Glutamatergic neuron (in vitro differentiated cells): ENCODE measurements around the gene ADAM11. TPM values are rescaled to one million over a fixed set of nuclear protein-coding genes. Genes with fewer than 3 reads are reported as not detected.
A peak's percentile ranks its signal among the peaks of the same experiment; 100 is the strongest.

Experiments used
- DNase-seq: peaks from one replicate; pipeline ENCODE4 v3.0.0; 2022
- H3K27ac Mint-ChIP-seq: one replicate; pipeline ENCODE4 v1.8.0; 2020; ENCODE audit warnings: mild to moderate bottlenecking, mixed read lengths, inconsistent platforms; ENCODE audit not compliant: unreplicated experiment
- H3K27me3 Mint-ChIP-seq: one replicate; pipeline ENCODE4 v1.8.0; 2020; ENCODE audit warnings: mild to moderate bottlenecking, moderate library complexity, mixed read lengths, inconsistent platforms; ENCODE audit not compliant: unreplicated experiment
- H3K36me3 Mint-ChIP-seq: one replicate; pipeline ENCODE4 v1.8.0; 2020; ENCODE audit warnings: mild to moderate bottlenecking, mixed read lengths, inconsistent platforms; ENCODE audit not compliant: unreplicated experiment
- H3K4me1 Mint-ChIP-seq: one replicate; pipeline ENCODE4 v1.8.0; 2020; ENCODE audit warnings: mild to moderate bottlenecking, low read depth, mixed read lengths, inconsistent platforms; ENCODE audit not compliant: unreplicated experiment
- H3K4me3 Mint-ChIP-seq: one replicate; pipeline ENCODE4 v1.8.0; 2020; ENCODE audit warnings: mild to moderate bottlenecking, mixed read lengths, inconsistent platforms; ENCODE audit not compliant: unreplicated experiment
- H3K9me3 Mint-ChIP-seq: one replicate; pipeline ENCODE4 v1.8.0; 2020; ENCODE audit warnings: mild to moderate bottlenecking, moderate library complexity, mixed read lengths, inconsistent platforms; ENCODE audit not compliant: unreplicated experiment
- total RNA-seq: library from RNA; stranded (reverse); fragmentation: NEBNext Ultra II Directional; extraction: Animal tissue kit (Norgen Biotek cat#: 25700); gene quantifications from one replicate; pipeline ENCODE4 v1.2.1, GENCODE V29; 2021; ENCODE audit not compliant: unreplicated experiment
- TF ChIP-seq, protein P1 (sequence below): fragments of 200-600 bp; sonication (generic); IDR thresholded peaks from one replicate; pipeline ENCODE4 v1.5.0; 2021; ENCODE audit not compliant: partially characterized antibody, unreplicated experiment

The ADAM11 gene
- total RNA-seq, 1 donor from 2014 or later = 396 TPM

DNA sequence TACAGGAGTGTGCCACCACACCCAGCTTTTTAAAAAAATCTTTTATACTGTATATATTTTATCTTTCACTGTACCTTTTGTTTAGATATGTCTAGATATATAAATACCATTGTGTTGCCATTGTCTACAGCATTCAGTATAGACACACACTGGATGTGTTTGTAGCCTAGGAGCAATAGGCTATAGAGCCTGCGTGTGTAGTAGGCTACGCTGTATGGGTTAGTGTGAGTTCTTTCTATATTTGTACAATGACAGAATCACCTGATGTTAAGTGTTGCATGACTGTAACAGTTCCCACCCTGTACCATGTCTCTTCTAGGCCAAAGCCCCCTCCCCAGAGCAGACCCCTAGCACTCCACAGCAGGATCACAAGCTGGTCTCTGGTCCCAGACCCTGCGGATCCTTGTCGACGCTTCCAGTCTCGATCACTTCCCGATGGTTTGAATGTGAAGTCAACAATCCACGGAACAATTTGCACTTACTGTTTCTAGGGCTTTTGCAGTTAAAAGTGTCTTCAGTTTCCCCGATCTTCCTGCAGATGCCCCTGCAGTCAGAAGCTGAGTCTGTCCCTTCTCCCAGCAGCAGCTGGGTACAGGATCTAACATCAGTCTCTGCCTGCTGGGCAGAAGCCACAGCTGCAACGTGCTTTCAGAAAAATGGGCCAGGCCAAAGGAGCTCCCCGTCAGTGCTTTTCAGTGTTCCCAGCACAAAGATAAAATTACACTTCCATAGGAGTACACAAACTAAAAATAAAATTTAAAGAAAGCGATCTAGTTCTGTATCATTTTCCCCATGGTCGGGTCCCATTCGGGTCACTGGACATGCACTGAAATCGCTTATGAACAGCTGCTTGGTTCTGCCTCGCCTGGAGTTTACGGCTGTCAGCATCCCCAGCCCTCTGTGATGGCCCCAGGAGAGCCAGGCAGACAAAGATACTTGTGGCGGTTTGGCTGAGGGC is 35.4 kb downstream of the ADAM11 start:
- peaks cover 33% of the 10 kb centered on the region for H3K4me1 Mint-ChIP-seq

DNA sequence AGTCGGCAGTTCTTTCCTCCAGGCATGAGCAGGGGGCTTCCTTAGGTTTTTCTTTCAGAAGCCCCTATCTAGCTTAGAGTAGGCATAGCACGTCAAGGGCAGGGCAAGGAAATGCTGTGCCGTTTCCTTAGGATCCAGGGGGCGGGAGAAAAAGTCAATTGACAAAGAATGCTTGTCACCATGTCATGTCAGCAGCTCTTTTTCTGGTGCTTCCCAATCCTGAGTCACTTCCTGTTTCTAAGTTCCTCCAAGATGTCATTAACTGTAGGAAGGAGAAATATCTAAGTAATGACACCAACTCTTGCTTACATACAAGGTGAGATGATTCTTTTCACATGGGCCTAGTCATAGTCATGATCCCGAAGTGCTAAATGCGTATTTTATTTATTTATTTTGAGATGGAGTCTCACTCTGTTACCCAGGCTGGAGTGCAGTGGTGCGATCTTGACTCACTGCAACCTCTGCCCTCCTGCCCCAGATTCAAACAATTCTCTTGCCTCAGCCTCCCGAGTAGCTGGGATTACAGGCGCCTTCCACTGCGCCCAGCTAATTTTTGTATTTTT is 36.1 kb downstream of the ADAM11 start:
- no peak for DNase-seq
- Mint-ChIP-seq H3K4me3 (peak overlapping the region; percentile 56), H3K36me3 (no peaks in the 10 kb centered on the region), H3K9me3 (peaks cover 4% of the 10 kb centered on the region), H3K27me3 (peaks cover 9% of the 10 kb centered on the region), H3K4me1 (peaks cover 33% of the 10 kb centered on the region), H3K27ac (peak overlapping the region; percentile 92)
- TF ChIP-seq, protein P1, sequence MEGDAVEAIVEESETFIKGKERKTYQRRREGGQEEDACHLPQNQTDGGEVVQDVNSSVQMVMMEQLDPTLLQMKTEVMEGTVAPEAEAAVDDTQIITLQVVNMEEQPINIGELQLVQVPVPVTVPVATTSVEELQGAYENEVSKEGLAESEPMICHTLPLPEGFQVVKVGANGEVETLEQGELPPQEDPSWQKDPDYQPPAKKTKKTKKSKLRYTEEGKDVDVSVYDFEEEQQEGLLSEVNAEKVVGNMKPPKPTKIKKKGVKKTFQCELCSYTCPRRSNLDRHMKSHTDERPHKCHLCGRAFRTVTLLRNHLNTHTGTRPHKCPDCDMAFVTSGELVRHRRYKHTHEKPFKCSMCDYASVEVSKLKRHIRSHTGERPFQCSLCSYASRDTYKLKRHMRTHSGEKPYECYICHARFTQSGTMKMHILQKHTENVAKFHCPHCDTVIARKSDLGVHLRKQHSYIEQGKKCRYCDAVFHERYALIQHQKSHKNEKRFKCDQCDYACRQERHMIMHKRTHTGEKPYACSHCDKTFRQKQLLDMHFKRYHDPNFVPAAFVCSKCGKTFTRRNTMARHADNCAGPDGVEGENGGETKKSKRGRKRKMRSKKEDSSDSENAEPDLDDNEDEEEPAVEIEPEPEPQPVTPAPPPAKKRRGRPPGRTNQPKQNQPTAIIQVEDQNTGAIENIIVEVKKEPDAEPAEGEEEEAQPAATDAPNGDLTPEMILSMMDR = no peak

More for the DNA sequence above, 35.4 kb downstream of the ADAM11 start:
- peak; percentile 63 for DNase-seq
- Mint-ChIP-seq H3K36me3 (no peaks in the 10 kb centered on the region), H3K4me3 (peak overlapping the region; percentile 62), H3K9me3 (peaks cover 4% of the 10 kb centered on the region), H3K27ac (peak overlapping the region; percentile 92), H3K27me3 (peaks cover 9% of the 10 kb centered on the region)
- TF ChIP-seq, protein P1 = no peak

DNA sequence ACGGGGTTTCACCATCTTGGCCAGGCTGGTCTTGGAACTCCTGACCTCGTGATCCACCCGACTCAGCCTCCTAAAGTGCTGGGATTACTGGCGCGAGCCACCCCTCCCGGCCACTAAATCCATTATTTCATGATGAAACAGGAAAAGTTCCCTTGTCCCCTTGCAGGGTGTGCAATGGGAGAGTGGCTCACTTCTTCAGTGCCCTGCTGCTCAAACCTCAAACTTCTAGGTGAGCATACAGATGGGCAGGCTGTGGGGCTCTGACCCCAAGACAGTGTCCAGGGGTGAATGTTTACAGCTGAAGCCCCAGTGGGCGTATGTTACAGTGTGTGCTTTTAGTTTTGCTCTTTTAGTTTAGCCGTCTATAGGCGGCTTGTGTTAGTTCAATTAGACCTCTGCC is 36.6 kb downstream of the ADAM11 start:
- H3K9me3 Mint-ChIP-seq = peaks cover 4% of the 10 kb centered on the region
- DNase-seq = no peak
- peaks cover 9% of the 10 kb centered on the region for H3K27me3 Mint-ChIP-seq
- H3K4me3 Mint-ChIP-seq = peak overlapping the region; percentile 12
- peak overlapping the region; percentile 92 for H3K27ac Mint-ChIP-seq
- no peaks in the 10 kb centered on the region for H3K36me3 Mint-ChIP-seq
- H3K4me1 Mint-ChIP-seq = peaks cover 33% of the 10 kb centered on the region
- TF ChIP-seq, protein P1 = no peak

DNA sequence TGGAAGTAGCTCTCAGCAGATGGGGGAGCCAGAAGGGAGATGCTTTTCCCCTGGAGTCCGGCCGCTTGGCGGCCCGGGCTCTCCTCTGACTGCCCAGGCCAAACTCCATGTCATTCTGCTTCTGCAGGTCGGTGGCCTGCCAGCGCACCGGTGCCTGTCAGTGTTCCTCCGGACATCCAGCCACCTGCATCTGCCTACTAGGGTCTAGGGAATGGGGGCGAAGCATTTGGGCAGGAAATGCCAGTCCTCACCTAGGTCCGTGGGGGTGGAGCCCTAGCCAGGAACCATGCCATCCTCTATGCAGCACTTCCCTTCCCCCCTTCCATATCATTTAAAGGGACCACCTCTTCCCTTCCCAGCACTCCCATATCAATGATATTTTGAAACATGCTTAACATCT is 37.1 kb downstream of the ADAM11 start:
- Mint-ChIP-seq H3K27me3 (peaks cover 9% of the 10 kb centered on the region), H3K4me3 (peak overlapping the region; percentile 56), H3K27ac (peak overlapping the region; percentile 92), H3K4me1 (peaks cover 33% of the 10 kb centered on the region), H3K9me3 (peaks cover 4% of the 10 kb centered on the region), H3K36me3 (no peaks in the 10 kb centered on the region)
- no peak for DNase-seq
- TF ChIP-seq, protein P1 = no peak

DNA sequence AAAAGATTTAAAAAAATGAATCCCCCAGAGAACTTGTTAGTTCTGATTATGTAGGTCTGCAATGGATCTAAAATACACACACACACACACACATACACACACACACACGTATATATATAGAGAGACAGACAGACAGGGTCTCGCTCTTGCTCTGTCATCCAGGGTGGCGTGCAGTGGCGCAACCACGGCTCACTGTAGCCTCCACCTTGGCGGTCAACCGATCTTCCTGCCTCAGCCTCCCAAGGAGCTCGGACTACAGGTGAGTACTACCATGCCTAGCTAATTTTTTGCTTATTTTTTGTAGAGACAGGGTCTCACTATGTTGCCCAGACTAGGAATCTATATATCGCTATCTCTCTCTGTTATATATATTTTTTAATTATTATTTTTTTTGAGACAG is 37.9 kb downstream of the ADAM11 start:
- no peaks in the 10 kb centered on the region for H3K36me3 Mint-ChIP-seq
- no peak for DNase-seq
- TF ChIP-seq, protein P1 = no peak
- no peak overlapping the region for H3K4me3 Mint-ChIP-seq
- peaks cover 4% of the 10 kb centered on the region for H3K9me3 Mint-ChIP-seq
- H3K4me1 Mint-ChIP-seq = peaks cover 33% of the 10 kb centered on the region
- peaks cover 9% of the 10 kb centered on the region for H3K27me3 Mint-ChIP-seq
- H3K27ac Mint-ChIP-seq = no peak overlapping the region
